Activated CD4-positive, alpha-beta T cell treated with anti-CD3 and anti-CD28 coated beads, Interleukin-2, Interleukin-4, amounts not matched to agents 100 ng/mL and 50 ng/mL, durations not matched to agents 16 hours and 8 hours (primary cell): Measurements from ENCODE around the gene C1orf56.
"Not testable (repeated sequence)": the region's sequence is repeated elsewhere in the genome, so short reads cannot be mapped to it uniquely, and the experiment has no call there.

Experiments used
- DNase-seq: peaks from one replicate; pipeline ENCODE4 v3.0.0-alpha.2; 2020; ENCODE audit warnings: low spot score

The C1orf56 gene

DNA sequence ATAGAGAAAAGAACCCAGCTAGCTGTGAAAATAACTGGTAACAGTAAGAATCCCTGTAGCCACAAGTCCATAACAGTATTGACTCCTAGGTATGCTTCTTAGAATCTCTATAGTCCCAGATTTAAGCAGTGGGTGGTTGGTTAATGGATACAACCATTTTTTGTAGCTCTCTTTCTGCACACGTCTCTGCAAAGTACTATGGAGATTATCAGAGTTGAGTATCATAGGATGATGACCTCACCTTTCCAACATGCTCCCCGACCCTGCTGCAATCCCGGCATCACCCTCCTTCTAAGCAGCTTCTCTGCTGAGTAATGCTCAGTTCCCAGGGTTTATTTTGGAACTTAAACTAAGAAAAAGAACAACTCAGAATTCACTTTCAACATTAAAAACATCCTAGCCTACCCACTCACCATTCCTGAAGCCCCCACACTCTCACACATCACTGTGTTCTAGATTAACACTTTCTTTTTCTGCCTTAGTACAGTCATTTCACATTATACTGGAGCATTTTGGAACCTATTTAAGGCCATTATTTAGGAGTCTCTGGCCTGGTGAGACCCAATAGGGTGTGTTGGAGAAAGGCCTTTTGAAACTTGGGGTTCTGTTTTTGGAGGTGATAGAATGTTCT is 15.3 kb downstream of the C1orf56 start:
- DNase-seq: no peak

DNA sequence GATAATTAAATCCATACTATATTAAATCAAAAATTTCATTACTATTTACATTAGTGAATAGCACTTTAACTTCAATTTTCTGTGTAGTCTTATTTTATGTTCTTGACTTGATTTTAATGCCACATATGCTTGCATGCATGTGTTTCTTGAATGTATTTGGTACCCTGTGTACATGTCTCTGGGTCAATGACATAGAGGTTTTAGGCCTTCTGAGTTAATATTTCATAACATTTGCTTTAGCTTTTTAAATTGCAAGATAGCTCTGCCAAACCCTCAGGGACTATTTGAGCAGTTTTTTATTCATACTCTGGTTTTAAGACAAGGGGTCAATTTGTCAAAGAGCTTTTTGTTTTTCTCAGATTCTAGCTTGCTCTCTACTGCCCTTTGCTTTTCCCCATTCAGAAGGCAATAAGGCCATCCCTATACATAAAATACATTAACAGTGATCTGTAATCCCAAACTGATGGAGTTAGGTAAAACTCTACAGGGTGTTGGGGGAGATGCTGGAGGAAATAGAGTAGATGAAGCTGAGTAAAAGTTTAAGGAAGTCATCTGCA is 17.6 kb downstream of the C1orf56 start:
- no peak for DNase-seq

- DNase-seq: no peak
Observed at GRCh38 chr1:151067185-151067584, 19.6 kb downstream of the C1orf56 start.

DNA sequence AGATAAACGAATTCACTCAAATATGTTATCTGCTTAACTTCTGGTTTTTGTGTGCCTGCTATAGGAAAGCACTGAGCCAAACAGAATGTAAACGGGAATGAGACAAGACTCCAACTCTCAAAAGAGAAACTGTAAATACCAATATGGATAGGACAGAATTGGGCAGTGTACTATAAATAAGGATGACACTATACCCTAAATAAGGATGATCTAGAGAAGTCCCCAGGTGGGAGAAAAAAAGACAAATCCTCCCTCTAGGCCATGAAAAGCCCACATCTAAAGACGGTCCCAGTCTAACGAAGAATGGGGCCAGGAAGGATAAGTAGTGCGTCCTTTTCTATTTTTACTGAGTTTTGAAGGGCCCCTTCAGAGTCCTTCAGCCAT is 21.5 kb downstream of the C1orf56 start:
- no peak for DNase-seq

- peak; percentile 93 for DNase-seq
Observed at GRCh38 chr1:151070474-151071276, 23.1 kb downstream of the C1orf56 start, which contains the start of gene GABPB2. GABPB2 (plus strand) TSS chr1:151070761; CDS start chr1:151088190, 17,429 bp downstream.

GRCh38 chr1:151072224-151072623 is 24.7 kb downstream of the C1orf56 start:
- no peak for DNase-seq

- no peak for DNase-seq
Observed at GRCh38 chr1:151085953-151086559, 38.5 kb downstream of the C1orf56 start.

GRCh38 chr1:151097426-151097825 is 49.9 kb downstream of the C1orf56 start:
- DNase-seq: not testable (repeated sequence)

DNA sequence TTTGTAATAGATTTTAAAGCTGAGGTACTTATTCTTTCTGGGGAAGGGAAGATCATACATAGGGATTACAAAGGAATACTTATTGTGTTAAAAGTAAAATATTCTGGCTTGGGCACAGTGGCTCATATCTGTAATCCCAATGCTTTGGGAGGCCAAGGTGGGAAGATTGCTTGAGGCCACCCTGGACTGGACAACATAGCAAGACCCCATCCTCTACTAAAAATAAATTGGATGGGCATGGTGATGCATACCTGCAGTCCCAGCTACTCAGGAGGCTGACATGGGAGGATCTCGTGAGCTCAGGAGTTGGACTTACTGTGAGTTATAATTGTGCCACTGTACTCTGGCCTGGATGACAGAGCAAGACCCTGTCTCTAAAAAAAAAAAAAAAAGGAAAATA is 50.6 kb downstream of the C1orf56 start:
- DNase-seq: no peak
